ENCODE measurements around the gene AFAP1L1.

DNA sequence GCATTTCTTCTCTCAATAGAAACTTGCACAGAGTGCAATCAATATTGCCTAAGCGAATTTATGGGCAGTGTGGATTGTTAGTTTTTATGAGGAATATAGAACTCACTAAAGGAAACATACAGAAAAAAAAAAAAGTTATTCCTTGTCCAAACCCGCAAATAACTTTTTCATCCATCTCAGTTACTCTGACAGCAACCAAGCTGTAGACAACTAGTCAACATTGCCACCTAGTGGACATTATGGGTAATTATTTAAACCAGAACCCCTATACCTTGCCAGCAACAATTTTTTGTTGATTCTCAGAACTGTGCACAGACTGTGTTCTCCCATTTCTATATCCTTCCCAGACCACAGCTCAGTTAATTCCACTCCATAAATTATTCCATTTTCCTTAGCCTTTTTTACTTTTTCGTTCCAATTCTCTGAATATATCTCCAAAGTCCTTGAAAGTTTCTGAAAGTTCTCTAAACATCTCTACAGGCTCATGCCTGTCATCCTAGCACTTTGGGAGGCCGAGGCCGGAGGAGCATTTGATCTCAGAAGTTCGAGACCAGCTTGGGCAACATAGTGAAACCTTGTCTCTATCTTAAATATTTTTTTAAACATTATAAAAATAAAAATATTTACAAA, 2.6 kb upstream of the AFAP1L1 start:
- TF ChIP-seq EZH2phosphoT487 (IDR thresholded peaks at IDR 0.05; ENCODE audit: low read length) (no peak), CTCF (IDR thresholded peaks at IDR 0.05; ENCODE audit: low read length) (peak; percentile 71)
